HCT116 (cell line): ENCODE results near the gene ARL15. TPM values are rescaled to one million over a fixed set of nuclear protein-coding genes. Genes with fewer than 3 reads are reported as not detected.

Source experiments
- ATAC-seq: fragments of 200-7000 bp; cut with Tn5 transposase; 2 replicates; pipeline ENCODE4 v1.9.1; 2020; ENCODE audit warnings: mild to moderate bottlenecking, moderate library complexity
- BruUV-seq: library from RNA; stranded (reverse); fragments of 400-500 nt; replicated peaks from 2 replicates; lab custom pipeline; 2021; lab: Mats Ljungman, UMichigan
- CTCF ChIA-PET: fragments of 300-600 bp; sonication (Branson Sonifier 250); formaldehyde crosslinking; loops from one replicate; lab custom pipeline; 2021; ENCODE audit warnings: antibody characterized with exemption; lab: Charles Lee
- POLR2A ChIA-PET: fragments of 300-600, 350-600 bp; sonication (Branson Sonifier 250); formaldehyde crosslinking; loops from one replicate; lab custom pipeline; 2021; ENCODE audit warnings: antibody characterized with exemption; lab: Charles Lee
- RAD21 ChIA-PET, 2 experiments: fragments of 300-600 bp; sonication (Branson Sonifier 250); formaldehyde crosslinking; loops; one replicate each; lab custom pipeline; 2023; ENCODE audit warnings: low total read pairs in 2 of 2; ENCODE audit not compliant: uncharacterized antibody in 2 of 2, unreplicated experiment in 2 of 2, low non-redundant PET in 1 of 2; lab: Charles Lee
- DNase-seq: peaks from one replicate; pipeline ENCODE4 v3.0.0-alpha.2; 2010; ENCODE audit warnings: low read depth, low spot score
- H2AFZ ChIP-seq: fragments of 200-600 bp; shearing (Covaris generic), sonication (generic); 2 replicates; pipeline ENCODE4 v1.6.1; 2017; ENCODE audit warnings: low read depth, mixed run types, mixed read lengths, antibody characterized with exemption, low read length; ENCODE audit not compliant: poor library complexity, severe bottlenecking
- H3K27ac ChIP-seq: 2 replicates; pipeline ENCODE4 v1.5.1; 2012; ENCODE audit warnings: low read depth, low read length
- H3K27me3 ChIP-seq: fragments of 200-600 bp; sonication (generic); 2 replicates; pipeline ENCODE4 v1.6.1; 2016; ENCODE audit warnings: mixed run types, low read length, mixed read lengths; ENCODE audit not compliant: insufficient read depth
- H3K36me3 ChIP-seq, 2 experiments: fragments of 200-500 bp in 1 of 2; fragments of 200-600 bp in 1 of 2; sonication (Bioruptor generic) in 1 of 2; sonication (generic) in 1 of 2; 2 replicates each; pipeline versions ENCODE4 v1.5.1 to v1.6.1; 2014 to 2016; ENCODE audit warnings: low read length in 2 of 2, inconsistent platforms in 1 of 2, mixed read lengths in 1 of 2, mixed run types in 1 of 2; ENCODE audit not compliant: insufficient read depth in 2 of 2, control insufficient read depth in 1 of 2
- H3K4me1 ChIP-seq, 2 experiments: fragments of 200-600 bp in 1 of 2; sonication (generic) in 1 of 2; 2 replicates each; pipeline versions ENCODE4 v1.5.1 to v1.6.1; 2012 to 2017; ENCODE audit warnings: low read length in 2 of 2, inconsistent platforms in 1 of 2, mild to moderate bottlenecking in 1 of 2, mixed read lengths in 1 of 2, mixed run types in 1 of 2, moderate library complexity in 1 of 2; ENCODE audit not compliant: insufficient read depth in 2 of 2, control insufficient read depth in 1 of 2
- H3K4me2 ChIP-seq: fragments of 200-600 bp; sonication (generic); 2 replicates; pipeline ENCODE4 v1.6.1; 2017; ENCODE audit warnings: mixed run types, low read length, mixed read lengths
- H3K4me3 ChIP-seq, 2 experiments: fragments of 200-600 bp in 1 of 2; sonication (generic) in 1 of 2; replicated peaks in 1 of 2; 2 replicates each; pipeline ENCODE4 v1.5.1; 2011 to 2016; ENCODE audit warnings: low read length in 2 of 2, control low read depth in 1 of 2, low read depth in 1 of 2, mild to moderate bottlenecking in 1 of 2, mixed read lengths in 1 of 2, mixed run types in 1 of 2
- H3K79me2 ChIP-seq: fragments of 200-600 bp; sonication (generic); 2 replicates; pipeline ENCODE4 v1.6.1; 2017; ENCODE audit warnings: mild to moderate bottlenecking, mixed run types, low read length, moderate library complexity, mixed read lengths; ENCODE audit not compliant: insufficient read depth
- H3K9ac ChIP-seq: fragments of 200-600 bp; sonication (generic); 2 replicates; pipeline ENCODE4 v1.6.1; 2016; ENCODE audit warnings: low read length, mixed read lengths
- H3K9me2 ChIP-seq: fragments of 200-600 bp; sonication (generic), shearing (Covaris generic); 2 replicates; pipeline ENCODE4 v1.6.1; 2017; ENCODE audit warnings: mixed run types, mild to moderate bottlenecking, moderate library complexity; ENCODE audit not compliant: insufficient read depth
- H3K9me3 ChIP-seq, 2 experiments: fragments of 200-500 bp in 1 of 2; fragments of 200-600 bp in 1 of 2; sonication (Bioruptor generic) in 1 of 2; sonication (generic) in 1 of 2; 2 replicates each; pipeline ENCODE4 v1.6.1; 2014 to 2017; ENCODE audit warnings: low read length in 2 of 2, mixed read lengths in 2 of 2, inconsistent platforms in 1 of 2, low read depth in 1 of 2, mild to moderate bottlenecking in 1 of 2, mixed run types in 1 of 2, moderate library complexity in 1 of 2; ENCODE audit not compliant: control insufficient read depth in 1 of 2, insufficient read depth in 1 of 2
- H4K20me1 ChIP-seq: fragments of 200-600 bp; sonication (generic), shearing (Covaris generic); 2 replicates; pipeline ENCODE4 v1.6.1; 2017; ENCODE audit warnings: mixed run types, mild to moderate bottlenecking, moderate library complexity; ENCODE audit not compliant: insufficient read depth
- CBX3 ChIP-seq: IDR thresholded peaks from 2 replicates; pipeline ENCODE4 v1.6.1; 2012; ENCODE audit warnings: low read depth
- CEBPB ChIP-seq: IDR thresholded peaks from 2 replicates; pipeline ENCODE4 v1.6.1; 2012; ENCODE audit warnings: low read depth
- EGR1 ChIP-seq: IDR thresholded peaks from 2 replicates; pipeline ENCODE4 v1.6.1; 2012; ENCODE audit warnings: low read depth
- FOSL1 ChIP-seq: IDR thresholded peaks from 2 replicates; pipeline ENCODE4 v1.6.1; 2012; ENCODE audit warnings: low read depth
- POLR2A ChIP-seq: IDR thresholded peaks from 2 replicates; pipeline ENCODE4 v1.7.0; 2011; ENCODE audit warnings: borderline replicate concordance; ENCODE audit not compliant: insufficient read depth, insufficient read length; ENCODE audit errors: extremely low read depth
- POLR2AphosphoS5 ChIP-seq: IDR thresholded peaks from 2 replicates; pipeline ENCODE4 v1.6.1; 2011; ENCODE audit warnings: mild to moderate bottlenecking, low read depth, low read length, moderate library complexity
- SP1 ChIP-seq: IDR thresholded peaks from 2 replicates; pipeline ENCODE4 v1.6.1; 2012; ENCODE audit warnings: low read depth
- SRF ChIP-seq: IDR thresholded peaks from 2 replicates; pipeline ENCODE4 v1.6.1; 2012; ENCODE audit warnings: low read depth
- YY1 ChIP-seq: IDR thresholded peaks from 2 replicates; pipeline ENCODE4 v1.6.1; 2011; ENCODE audit warnings: low read length, low read depth, moderate library complexity, mild to moderate bottlenecking; ENCODE audit not compliant: insufficient replicate concordance; ENCODE audit errors: extremely low read depth
- ZFX ChIP-seq: fragments of 450-650 bp; IDR thresholded peaks from 2 replicates; pipeline ENCODE4 v1.6.1; 2017
- ZNF274 ChIP-seq: fragments of 200-500 bp; sonication (Bioruptor generic); IDR thresholded peaks from 2 replicates; pipeline ENCODE4 v1.6.1; 2014; ENCODE audit warnings: mild to moderate bottlenecking, low read depth, low read length, inconsistent platforms
- intact Hi-C: fragments of 100-400 bp; cut with micrococcal nuclease; formaldehyde crosslinking; loops from 2 replicates; pipeline ENCODE4 v1.10.0; 2022
- total RNA-seq: library from RNA; stranded (reverse); gene quantifications from one replicate; pipeline ENCODE4 v1.2.1, GENCODE V29; 2021; ENCODE audit not compliant: unreplicated experiment
- TF ChIP-seq, protein P1 (sequence below): IDR thresholded peaks from 2 replicates; pipeline ENCODE4 v1.6.1; 2012; ENCODE audit warnings: low read depth
- TF ChIP-seq, protein P2 (sequence below): IDR thresholded peaks from 2 replicates; pipeline ENCODE4 v1.6.1; 2011; ENCODE audit warnings: mild to moderate bottlenecking, low read length, moderate library complexity; ENCODE audit not compliant: insufficient replicate concordance; ENCODE audit errors: extremely low read depth
- TF ChIP-seq, protein P3 (sequence below): IDR thresholded peaks from 2 replicates; pipeline ENCODE4 v1.6.1; 2012

Gene ARL15
- total RNA-seq, 1 experiment from 2014 or later, result 15.0 TPM

DNA sequence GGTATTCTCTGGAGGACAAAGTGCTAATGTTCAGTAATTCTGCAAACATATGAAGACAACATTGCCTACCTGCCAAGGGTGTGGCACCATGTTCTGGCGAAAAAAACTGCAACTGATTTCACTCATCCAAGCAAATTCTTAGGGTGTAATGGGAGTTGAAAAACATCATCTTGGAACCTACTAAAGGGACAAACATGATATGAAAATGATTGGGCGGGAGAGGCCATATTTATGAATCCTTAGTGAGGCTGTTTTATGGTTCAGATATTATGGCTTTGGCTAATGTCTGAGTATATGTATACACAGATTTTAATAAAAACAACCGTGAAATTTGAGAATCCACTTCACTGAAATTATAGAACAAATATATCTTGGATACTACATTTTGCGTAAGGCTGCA is 225.7 kb downstream of the ARL15 start:
- no peak overlapping the region for H3K4me3 ChIP-seq
- H4K20me1 ChIP-seq, result no peaks in the 10 kb centered on the region
- H3K27ac ChIP-seq, result no peak overlapping the region
- H3K9ac ChIP-seq, result no peak overlapping the region
- TF ChIP-seq EGR1 (no peak), SP1 (no peak)
- BruUV-seq, result no TSS peak
- intact Hi-C loops, result no loop called here
- H3K9me3 ChIP-seq, result no peaks in the 10 kb centered on the region
- H3K36me3 ChIP-seq, result no peaks in the 10 kb centered on the region
- no peak for ATAC-seq
- CTCF ChIA-PET, result interaction anchor here (0.7 kb wide), 1 partner anchor 10 kb away, joined by 3 read pairs; no protein-coding TSS in a partner anchor
- H3K4me2 ChIP-seq, result no peak overlapping the region
- no peak overlapping the region for H2AFZ ChIP-seq
- no peaks in the 10 kb centered on the region for H3K79me2 ChIP-seq
- H3K27me3 ChIP-seq, result no peaks in the 10 kb centered on the region
- H3K4me1 ChIP-seq, result no peaks in the 10 kb centered on the region
- POLR2A ChIA-PET, result no interaction called here
- RAD21 ChIA-PET, result no interaction called here
- no peaks in the 10 kb centered on the region for H3K9me2 ChIP-seq
- no peak for DNase-seq

DNA sequence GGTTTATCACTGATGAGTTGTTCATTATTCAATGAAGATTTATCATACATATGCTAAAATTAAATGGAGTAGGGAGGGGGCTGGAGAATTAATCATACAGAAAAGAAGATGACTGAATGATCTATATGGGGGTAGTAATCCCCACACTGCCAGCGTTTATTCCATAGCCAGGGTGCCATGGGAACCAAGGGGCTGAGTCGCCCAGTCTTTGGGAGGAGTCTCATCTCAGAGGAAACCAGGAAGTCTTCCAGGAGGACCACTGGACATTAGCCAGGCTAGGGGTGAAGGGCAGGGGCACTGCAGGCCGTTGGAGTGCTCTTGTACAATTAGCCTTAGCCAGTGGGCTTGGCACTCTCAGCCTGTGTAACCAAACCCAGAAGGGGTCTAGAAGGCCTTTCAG is 226.5 kb downstream of the ARL15 start:
- ATAC-seq (no peak), DNase-seq (no peak)
- ChIA-PET CTCF (no interaction called here), RAD21 (no interaction called here), POLR2A (no interaction called here)
- Histone ChIP-seq H3K9me2 (no peaks in the 10 kb centered on the region), H3K9ac (no peak overlapping the region), H4K20me1 (no peaks in the 10 kb centered on the region), H3K27ac (no peak overlapping the region), H3K36me3 (no peaks in the 10 kb centered on the region), H3K4me1 (no peaks in the 10 kb centered on the region), H2AFZ (no peak overlapping the region), H3K27me3 (no peaks in the 10 kb centered on the region), H3K4me2 (no peak overlapping the region), H3K4me3 (no peak overlapping the region), H3K79me2 (no peaks in the 10 kb centered on the region), H3K9me3 (no peaks in the 10 kb centered on the region)
- TF ChIP-seq FOSL1 (no peak), CBX3 (no peak), EGR1 (no peak), ZFX (no peak), ZNF274 (no peak), SRF (no peak), CEBPB (no peak), POLR2AphosphoS5 (no peak), SP1 (no peak), POLR2A (no peak), YY1 (no peak)
- TF ChIP-seq, protein P1, sequence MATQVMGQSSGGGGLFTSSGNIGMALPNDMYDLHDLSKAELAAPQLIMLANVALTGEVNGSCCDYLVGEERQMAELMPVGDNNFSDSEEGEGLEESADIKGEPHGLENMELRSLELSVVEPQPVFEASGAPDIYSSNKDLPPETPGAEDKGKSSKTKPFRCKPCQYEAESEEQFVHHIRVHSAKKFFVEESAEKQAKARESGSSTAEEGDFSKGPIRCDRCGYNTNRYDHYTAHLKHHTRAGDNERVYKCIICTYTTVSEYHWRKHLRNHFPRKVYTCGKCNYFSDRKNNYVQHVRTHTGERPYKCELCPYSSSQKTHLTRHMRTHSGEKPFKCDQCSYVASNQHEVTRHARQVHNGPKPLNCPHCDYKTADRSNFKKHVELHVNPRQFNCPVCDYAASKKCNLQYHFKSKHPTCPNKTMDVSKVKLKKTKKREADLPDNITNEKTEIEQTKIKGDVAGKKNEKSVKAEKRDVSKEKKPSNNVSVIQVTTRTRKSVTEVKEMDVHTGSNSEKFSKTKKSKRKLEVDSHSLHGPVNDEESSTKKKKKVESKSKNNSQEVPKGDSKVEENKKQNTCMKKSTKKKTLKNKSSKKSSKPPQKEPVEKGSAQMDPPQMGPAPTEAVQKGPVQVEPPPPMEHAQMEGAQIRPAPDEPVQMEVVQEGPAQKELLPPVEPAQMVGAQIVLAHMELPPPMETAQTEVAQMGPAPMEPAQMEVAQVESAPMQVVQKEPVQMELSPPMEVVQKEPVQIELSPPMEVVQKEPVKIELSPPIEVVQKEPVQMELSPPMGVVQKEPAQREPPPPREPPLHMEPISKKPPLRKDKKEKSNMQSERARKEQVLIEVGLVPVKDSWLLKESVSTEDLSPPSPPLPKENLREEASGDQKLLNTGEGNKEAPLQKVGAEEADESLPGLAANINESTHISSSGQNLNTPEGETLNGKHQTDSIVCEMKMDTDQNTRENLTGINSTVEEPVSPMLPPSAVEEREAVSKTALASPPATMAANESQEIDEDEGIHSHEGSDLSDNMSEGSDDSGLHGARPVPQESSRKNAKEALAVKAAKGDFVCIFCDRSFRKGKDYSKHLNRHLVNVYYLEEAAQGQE, result no peak
- TF ChIP-seq, protein P2, sequence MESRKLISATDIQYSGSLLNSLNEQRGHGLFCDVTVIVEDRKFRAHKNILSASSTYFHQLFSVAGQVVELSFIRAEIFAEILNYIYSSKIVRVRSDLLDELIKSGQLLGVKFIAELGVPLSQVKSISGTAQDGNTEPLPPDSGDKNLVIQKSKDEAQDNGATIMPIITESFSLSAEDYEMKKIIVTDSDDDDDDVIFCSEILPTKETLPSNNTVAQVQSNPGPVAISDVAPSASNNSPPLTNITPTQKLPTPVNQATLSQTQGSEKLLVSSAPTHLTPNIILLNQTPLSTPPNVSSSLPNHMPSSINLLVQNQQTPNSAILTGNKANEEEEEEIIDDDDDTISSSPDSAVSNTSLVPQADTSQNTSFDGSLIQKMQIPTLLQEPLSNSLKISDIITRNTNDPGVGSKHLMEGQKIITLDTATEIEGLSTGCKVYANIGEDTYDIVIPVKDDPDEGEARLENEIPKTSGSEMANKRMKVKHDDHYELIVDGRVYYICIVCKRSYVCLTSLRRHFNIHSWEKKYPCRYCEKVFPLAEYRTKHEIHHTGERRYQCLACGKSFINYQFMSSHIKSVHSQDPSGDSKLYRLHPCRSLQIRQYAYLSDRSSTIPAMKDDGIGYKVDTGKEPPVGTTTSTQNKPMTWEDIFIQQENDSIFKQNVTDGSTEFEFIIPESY, result no peak
- TF ChIP-seq, protein P3, sequence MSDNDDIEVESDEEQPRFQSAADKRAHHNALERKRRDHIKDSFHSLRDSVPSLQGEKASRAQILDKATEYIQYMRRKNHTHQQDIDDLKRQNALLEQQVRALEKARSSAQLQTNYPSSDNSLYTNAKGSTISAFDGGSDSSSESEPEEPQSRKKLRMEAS, result no peak
- intact Hi-C loops, result no loop called here
- no TSS peak for BruUV-seq
